Stimulated activated CD4-positive, alpha-beta T cell treated with anti-CD3 and anti-CD28 coated beads, Interleukin-1b, Interleukin-23, amount 100 ng/mL, for 24 hours (primary cell): ENCODE results near the gene MBTPS1.

Experiments used
- DNase-seq, 4 experiments: peaks; one replicate each; pipeline ENCODE4 v3.0.0-alpha.2; 2020; ENCODE audit warnings: low read depth in 4 of 4, low spot score in 1 of 4

Gene MBTPS1

DNA sequence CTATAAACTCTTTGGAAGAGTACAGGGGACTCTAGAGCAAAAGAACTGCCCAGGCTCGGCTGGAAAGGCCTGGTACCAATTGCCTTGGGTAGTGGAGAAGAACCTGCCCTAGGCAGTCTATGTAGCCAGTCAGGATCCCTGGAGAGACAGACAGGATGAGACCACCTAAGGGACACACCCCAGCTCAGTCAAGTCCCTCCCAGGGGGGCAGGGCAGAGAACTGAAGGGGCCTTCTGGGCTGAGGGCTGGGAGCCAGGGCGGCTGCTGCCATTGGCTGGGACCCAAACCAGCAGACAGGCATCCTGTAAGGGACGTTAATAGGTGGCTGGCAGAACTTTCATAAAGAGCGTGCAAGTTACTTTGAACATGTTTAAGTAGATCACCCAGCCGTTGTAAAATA is 61.4 kb downstream of the MBTPS1 start:
- no peak for DNase-seq

DNA sequence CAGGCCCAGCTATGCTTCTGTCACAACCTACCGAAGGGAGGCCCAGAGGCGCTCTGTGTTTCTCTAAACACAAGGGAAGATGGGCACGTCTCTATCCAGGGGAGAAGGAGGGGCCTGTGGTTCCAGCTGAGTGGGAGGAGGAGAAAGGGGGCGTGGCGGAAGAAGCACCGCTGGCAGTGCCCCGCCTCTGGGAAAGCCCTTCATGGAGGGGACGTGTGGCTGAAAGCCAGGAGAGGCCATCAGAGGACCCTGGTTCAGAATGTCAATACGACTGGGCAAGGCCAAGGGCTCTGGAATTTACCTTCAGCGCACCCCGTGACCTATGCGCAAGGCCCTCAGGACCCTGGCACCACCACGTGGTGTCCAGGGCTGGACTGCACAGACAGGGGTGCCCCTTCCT is 61.8 kb downstream of the MBTPS1 start:
- DNase-seq: no peak

DNA sequence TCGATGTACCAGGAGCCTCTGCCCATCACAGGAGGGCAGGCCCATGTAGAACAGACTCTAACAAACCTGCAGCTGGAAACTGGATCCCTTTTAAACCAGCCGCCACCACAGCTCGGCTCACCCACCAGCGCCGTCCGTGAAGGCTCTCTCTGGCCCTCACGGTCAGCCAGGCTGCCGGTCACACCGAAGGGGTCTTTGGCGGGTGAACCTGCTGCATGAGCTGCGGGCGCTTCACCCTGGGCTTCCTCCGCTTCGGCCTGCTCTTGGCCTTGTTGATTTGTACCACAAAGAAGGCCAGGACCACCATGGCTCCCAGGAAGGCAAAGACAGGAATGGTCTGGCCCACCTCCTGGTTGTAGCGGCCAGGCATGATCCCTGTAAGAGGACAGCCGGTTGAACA is 62.5 kb downstream of the MBTPS1 start:
- no peak for DNase-seq

DNA sequence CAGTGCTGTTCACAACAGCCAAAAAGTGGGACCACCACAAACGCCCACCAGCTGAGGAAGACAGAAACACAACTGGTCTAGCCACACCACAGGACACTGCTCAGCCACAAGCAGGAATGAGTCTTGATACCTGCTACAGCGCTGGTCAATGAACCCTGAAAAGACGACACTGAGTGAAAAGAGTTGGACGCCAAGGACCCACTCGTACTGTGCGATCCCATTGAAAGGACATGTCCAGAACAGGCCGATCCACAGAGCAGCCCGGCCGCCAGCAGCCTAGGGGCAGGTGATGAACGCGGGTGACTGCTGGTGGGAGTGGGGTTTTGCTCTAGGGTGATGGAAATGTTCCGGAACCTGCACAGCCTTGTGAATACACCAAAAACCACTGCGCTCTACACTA is 63.5 kb downstream of the MBTPS1 start:
- DNase-seq: no peak

DNA sequence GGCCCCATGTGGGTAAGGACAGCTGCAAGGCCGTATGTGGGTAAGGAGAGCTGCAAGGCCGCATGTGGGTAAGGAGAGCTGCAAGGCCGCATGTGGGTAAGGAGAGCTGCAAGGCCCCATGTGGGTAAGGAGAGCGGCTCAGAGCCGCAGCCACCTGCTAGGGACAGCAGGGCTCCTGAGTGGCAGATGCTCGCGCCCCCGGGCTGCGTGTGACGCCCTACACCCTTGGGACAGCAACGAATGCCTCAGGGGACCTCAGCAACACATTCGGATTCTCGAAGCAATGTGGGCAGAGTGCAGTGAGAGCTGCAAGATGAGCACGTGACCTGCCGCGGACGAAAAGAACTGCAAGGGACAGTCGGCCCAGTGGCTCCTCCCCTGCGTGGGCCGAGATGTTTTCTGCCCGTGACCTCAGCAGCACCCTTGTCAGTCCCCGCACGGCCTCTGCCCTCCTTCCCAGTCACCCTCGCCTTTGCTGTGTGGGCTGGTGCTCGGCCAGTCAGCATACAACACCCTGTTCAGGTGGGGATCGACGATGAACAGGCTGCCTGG is 64.6 kb downstream of the MBTPS1 start:
- DNase-seq: no peak

DNA sequence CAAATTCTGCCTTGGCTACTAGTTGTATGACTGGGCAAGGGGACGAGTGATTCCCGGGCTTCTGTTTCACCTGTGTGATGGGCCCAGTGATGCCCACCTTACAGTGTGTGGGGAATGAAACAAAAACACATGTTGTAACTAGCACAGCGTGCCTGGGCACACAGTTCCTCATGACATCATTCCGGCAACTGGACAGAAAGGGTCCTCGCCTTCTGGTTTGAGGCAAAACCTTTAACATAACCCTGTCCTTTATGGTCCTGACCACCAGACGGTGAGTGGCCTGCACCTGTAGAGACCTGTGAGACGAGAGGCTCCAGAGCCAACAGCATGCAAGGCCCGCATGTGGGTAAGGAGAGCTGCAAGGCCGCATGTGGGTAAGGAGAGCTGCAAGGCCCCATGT is 66.4 kb downstream of the MBTPS1 start:
- no peak for DNase-seq

DNA sequence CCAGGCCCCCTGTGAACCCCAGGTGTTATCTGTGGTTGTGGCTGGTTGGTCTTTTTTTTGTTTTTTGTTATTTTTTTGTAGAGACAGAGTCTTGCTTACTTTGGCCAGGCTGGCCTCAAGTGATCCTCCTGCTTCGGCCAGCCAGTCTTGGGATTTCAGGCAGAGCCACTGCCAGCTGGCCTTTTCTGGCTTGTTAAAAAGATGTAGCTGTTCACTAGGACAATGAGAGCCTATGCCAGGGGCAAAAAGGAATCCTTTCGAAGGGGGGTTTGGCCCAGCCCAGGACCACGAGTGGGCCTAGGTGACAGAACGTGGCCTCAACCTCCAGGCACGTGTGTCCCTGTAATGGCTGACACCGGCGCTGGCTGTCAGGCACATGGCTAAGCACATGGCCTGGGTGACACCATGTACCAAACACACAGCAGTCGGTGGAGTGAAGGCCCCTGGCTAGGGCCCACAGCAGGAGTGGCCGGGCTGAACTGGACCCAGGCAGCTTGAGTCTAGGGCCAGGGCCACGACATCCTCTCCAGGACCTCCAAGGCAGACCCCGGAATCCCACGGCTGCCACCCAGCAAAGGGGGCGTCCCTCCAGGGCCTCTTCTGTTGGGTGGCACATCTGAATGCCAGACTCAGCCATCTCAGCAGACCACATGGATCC is 67.2 kb downstream of the MBTPS1 start:
- no peak for DNase-seq

DNA sequence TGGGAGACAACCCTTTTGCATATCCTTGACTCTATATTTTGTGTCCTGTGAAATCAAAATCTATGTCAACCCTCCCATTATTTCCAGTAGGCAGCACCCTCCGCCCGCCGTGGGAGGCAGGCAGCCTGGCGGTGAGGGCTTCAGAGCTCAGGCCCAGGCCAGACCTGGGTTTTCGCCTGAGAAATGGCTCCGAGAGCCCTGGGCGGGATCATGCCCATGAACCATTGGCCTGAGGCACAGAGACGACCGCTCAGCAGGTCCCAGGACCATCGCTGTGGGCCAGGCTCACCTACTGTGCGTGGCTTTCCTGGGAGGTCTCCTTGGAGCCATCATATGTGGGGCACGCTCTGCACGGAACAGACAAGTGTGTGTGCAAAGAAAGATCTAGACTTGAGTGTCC is 67.9 kb downstream of the MBTPS1 start:
- DNase-seq: no peak

DNA sequence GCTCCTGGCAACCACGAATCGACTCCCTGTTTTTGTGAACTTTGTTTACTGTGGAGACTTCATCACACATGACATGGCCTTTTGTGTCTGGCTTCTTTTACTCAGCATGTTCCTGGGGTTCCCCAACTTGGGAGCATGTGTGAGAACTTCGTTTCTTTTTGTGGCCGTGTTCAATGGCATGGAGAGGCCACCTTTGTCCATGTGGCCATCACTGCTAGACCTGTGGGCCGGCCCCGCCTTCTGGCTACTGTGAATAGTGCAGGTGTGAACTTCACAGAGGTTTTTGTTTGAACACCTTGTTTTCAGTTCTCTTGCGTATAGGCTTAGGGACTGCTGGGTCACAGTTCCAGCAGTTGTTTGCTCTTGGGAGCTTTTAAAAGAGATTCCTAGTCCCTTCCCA is 68.5 kb downstream of the MBTPS1 start:
- DNase-seq: no peak

DNA sequence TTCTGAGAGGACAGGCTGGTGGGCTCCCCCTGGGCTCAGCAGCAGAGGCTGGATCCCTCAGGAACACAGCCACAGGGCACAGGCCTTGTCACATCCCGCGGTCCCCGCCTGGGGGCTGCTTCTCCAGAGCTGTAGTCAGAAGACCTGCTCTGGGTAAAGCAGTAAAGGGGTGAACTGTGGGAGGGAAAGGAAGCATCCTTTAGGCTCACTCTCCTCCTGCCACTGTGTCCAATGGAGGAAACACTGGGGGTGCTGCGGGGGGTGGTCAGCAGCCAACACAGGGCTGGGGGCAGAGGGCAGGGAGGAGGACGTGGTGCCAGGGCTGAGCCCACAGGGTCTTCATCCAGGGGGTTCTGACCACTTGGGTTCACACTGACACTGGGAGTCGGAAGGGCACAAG is 69.1 kb downstream of the MBTPS1 start:
- no peak for DNase-seq

DNA sequence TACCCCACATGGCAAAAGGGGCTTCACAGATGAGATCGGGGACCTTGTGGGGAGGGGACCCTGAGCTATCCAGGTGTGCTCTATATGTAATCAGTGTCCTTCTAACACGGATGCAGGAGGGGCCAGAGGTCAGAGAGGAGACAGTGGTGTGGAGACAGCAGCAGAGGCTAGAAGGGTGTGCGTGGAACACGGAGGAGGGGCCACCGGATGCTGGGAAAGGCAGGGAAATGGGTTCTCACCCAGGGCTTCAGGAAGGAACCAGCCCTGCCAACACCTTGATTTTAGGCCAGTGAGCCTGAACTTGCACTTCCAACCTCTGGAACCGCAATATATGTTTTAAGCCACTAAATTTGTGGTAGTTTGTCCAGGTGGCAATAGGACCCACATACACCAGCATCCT is 69.5 kb downstream of the MBTPS1 start:
- DNase-seq: no peak

DNA sequence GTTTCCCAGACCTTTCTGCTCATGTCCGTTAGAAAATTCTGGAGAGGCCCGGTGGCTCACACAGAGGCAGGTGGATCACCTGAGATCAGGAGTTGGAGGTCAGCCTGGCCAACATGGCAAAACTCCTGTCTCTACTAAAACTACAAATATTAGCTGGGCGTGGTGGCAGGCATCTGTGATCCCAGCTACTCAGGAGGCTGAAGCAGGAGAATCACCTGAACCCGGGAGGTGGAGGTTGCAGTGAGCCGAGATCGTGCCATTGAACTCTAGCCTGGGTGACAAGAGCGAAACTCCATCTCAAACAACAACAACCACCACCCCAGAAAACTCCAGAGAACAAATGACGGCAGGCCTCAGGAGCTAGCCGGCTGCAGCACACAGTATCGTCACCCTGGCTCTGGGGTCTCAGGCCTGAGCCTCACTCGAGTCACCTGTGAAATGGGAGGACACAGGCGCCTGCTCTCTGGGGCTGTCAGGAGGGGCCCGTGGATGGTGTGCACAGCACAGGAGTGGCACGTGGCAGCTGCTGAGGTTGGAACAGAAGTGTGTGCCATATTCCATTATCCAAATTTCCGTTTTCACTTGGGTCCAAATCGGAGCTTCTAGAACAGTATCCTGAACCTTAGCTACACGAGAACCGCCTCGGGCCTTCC is 70.8 kb downstream of the MBTPS1 start:
- no peak for DNase-seq

DNA sequence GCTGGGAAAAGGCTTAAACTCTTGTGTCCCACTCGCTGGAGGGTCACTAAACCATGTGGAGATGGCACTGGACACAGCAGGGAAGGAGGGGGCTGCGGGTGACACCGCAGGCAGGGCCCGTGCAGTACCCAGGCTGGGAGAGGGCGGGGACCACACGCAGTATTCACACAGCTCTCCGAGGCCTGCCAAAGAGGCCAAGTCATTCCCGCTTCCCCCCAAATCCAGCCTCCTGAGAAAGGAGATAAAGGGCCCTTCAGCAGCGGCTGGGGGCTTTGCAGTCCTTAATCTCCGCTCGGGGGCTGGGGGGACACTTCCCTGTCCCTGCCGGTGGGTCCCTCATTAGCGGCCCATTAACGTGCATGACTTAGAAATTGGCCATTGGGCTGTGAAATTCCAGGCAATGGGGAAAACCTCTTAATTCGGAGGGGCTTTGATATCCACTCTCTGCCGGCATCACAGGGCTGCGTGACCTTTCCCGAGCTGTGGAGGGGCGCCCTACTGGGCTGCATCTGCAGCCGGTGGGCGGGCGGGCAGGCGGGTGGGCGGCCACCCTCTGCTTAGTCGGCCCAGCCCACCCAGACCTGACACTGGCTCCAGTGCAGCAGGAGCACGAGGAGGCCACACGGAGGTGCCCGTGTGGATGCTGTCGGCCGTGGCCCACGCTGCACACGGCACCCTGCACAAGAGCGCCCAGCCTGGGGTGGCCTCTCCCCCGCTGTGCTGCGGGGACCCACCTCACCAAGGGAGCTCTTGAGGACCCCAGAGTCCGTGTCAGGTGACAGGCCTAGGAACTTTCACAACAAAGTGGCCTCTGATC is 71.5 kb downstream of the MBTPS1 start:
- DNase-seq: no peak

DNA sequence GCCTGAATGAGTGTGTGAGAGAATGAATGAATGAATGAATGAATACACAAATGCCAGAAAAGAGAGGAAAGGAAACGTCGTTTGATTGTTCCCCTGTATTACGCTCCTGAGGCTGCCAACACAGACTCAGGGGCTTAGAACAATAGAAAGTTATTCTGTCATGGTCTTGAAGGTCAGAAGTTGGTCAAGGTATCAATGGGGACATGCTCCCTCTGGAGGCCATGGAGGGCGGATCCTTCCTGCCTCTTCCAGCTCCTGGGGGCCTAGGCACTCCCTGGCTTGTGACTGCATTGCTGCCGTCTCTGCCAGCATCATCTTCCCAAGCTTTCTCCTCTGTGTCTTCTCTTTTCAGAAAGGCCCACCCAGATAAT is 72.6 kb downstream of the MBTPS1 start:
- no peak for DNase-seq

DNA sequence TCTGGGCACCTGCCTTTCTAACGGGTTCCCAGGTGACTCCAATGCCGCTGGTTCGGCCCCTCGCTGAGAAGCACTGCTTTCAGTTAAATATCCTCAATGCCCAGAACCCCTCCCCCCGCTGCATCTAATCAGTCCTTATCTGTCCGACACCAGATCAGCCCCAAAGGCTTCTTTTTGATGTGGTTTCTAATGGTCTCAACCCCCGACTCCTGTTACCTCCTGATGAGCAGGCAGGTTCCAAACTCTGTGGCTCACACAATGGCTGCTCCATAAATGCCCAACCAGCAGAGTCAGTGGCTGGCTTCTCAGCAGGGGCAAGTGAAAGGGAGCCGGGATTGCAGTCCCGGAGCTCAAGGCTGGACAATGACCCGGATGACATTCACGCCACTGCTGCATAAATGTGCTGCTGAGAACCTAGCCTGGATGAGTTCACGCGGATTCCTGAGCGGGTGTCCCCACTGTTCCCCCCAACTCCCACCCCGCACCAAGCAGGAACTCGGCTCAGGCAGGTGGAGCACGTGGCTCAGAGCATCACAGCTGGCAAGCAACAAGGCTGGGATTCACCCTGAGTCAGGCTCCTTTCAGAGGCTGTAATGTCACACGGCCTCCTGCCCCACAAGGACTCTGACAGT is 73.1 kb downstream of the MBTPS1 start:
- no peak for DNase-seq

DNA sequence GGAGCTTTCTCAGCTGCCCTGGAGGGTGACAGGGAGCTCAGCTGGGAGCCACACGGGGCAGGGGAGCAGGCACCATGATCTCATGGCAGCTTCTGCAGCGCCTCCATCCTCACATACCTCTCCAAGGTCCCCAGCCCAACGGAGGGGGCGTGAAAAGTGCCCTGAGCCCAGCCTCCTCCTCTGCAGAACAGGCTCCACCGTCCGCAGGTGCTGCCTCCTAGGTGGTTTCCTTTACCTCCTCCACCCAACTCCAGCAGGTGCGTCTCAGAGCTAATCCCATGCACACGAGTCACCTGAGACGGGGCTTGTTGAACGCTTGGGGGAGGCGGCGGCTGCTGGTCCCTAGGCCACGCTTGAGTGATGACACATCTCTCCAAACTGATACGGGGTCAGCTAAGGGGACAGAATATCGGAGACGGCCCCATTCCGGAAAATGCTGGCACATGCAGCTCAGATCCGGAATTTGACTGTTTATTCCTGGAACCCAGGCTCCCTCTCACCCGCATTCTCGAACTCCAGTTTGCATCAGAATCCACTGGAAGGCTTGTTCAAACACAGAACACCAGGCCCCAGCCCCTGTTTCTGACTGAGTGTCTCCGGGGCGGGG is 73.8 kb downstream of the MBTPS1 start:
- no peak for DNase-seq

DNA sequence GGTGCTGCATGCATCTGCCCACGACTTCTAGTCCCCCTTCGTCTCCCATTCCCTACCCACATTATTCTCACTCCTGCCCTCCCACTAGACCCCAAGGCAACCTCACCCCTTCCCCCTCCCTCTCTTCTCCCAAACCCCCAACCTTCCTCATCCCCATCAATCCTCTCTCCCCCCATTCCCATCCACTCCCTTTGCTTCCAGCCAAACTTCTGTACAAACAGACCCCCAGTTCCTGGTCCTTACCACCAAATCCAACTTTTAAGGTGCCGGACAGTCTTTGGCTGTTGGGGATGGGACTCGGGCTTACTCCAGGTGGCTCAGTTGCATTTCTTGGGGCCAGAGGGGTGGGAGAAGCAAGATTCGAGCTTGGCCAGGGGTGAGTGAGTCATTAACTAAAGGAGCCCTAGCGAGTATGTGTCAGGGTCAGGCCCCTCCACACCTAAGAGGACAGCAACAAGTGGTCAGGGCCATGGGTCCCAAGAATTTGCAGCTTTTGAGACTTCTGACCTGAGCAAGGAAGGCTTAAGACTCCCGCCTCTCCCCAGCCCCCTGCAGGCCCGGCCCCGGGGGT is 74.3 kb downstream of the MBTPS1 start, which contains the start of gene SLC38A8:
TSS of gene SLC38A8 (minus strand) at position 488 of the 571 bp plus-strand sequence. CDS start 638 bp downstream, outside the sequence.
- no peak for DNase-seq

DNA sequence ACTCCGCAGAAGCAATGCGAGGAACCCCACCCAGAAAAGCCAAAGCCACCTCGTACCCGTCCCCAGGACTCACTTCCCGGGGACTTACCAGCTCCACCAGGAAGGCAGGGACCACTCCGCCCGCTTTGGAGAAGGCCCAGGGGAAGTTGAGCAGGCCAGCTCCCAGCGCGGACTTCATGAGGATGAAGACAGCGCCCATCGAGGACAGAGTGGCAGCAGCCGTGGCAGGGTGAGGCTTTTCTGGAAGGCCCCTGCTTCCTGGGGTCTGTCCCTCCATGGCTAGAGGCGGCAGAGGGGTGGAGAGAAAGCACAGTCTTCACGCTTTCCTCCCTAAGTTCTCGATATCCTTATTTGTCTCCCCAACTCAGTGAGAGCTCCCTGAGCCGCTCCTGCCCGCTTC is 74.9 kb downstream of the MBTPS1 start:
- DNase-seq: no peak

DNA sequence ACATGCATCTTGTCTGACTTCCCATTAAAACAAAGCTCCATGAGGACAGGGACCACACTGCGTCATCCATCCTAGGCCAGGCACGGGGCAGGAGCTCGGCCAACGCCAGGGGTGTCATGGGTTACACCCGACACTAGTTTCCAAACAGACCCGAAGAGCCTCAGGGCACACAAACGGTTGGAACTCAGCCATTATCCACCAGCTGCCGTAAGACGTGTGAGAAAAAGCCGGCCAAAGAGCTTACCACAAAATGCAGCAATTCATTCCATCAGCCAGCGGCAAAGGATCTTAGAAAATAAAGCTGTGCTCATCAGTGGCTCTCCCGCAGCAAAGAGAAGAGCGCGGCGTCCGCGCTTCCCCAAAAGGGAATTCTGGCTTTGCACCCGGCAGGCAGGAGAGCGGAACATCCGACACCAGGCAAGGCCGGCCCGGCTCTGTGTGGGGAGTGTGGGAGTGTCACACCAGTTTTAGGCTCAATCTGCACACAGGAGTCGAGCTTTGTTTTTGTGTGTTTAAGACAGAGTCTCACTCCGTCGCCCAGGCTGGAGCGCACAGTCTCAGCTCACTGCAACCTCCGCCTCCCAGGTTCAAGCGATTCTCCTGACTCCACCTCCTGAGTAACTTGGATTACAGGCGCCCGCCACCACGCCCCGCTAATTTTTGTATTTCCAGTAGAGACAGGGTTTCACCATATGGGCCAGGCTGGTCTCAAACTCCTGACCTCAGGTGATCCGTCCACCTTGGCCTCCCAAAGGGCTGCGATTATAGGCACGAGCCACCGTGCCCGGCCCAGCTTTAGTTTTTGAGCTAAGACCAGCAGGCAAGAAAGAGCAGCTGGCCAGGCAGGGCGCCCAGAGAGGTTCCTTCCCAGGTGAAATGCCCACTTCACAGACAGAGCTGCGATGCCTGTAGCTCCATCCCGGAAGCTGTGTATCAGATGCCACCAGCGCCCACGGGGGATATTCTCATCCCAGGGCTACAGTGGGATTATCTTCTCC is 75.6 kb downstream of the MBTPS1 start:
- DNase-seq: no peak
